Muscle of leg (tissue), 11 donors: Measurements from ENCODE around the gene PAWR. TPM values are rescaled to one million over a fixed set of nuclear protein-coding genes. Genes with fewer than 3 reads are reported as not detected.
A peak's percentile ranks its signal among the peaks of the same experiment; 100 is the strongest.
"Not testable (repeated sequence)": the region's sequence is repeated elsewhere in the genome, so short reads cannot be mapped to it uniquely, and the experiment has no call there.

Experiments used
- DNase-seq: peaks from one replicate; pipeline ENCODE4 v3.0.0; 2013
- H3K27ac ChIP-seq: one replicate; pipeline ENCODE4 v1.5.1; 2013; ENCODE audit warnings: mild to moderate bottlenecking, low read length, control low read depth
- H3K27me3 ChIP-seq: one replicate; pipeline ENCODE4 v1.6.1; 2013; ENCODE audit warnings: low read length; ENCODE audit not compliant: control insufficient read depth, insufficient read depth
- H3K36me3 ChIP-seq: one replicate; pipeline ENCODE4 v1.6.1; 2013; ENCODE audit warnings: low read length; ENCODE audit not compliant: control insufficient read depth, insufficient read depth
- H3K4me1 ChIP-seq: one replicate; pipeline ENCODE4 v1.6.1; 2013; ENCODE audit warnings: low read length; ENCODE audit not compliant: control insufficient read depth, insufficient read depth
- H3K4me3 ChIP-seq: one replicate; pipeline ENCODE4 v1.5.1; 2013; ENCODE audit warnings: low read length, control low read depth
- H3K9me3 ChIP-seq: replicated peaks from 2 replicates; pipeline ENCODE4 v1.6.1; 2013; ENCODE audit warnings: low read depth, low read length; ENCODE audit not compliant: control insufficient read depth
- WGBS: methylation state at CpG from one replicate; pipeline ENCODE4 v1.1.5; 2013; ENCODE audit warnings: missing lambda C conversion rate; ENCODE audit not compliant: insufficient coverage; 5-methylcytosine and 5-hydroxymethylcytosine counted together
- polyA plus RNA-seq, 8 donors: library from polyadenylated mRNA; unstranded; fragments of 120-200 nt; gene quantifications; one replicate each; pipeline versions ENCODE4 v1.2.1 to v1.2.3, GENCODE V29; 2013; ENCODE audit warnings: inconsistent platforms in 1 of 8, low replicate concordance in 1 of 8; ENCODE audit not compliant: insufficient read length in 8 of 8, insufficient read depth in 1 of 8
- total RNA-seq: library from RNA; stranded (reverse); fragments of 120-200 nt; gene quantifications from one replicate; pipeline ENCODE4 v1.2.4, GENCODE V29; 2013

The PAWR gene
- total and polyA plus RNA-seq, 9 donors, result 3.8 to 12.9 (median 7.6) TPM

- peak; percentile 3 for DNase-seq
- Histone ChIP-seq H3K36me3 (no peaks in the 10 kb centered on the region), H3K4me1 (no peaks in the 10 kb centered on the region), H3K9me3 (peaks cover 10% of the 10 kb centered on the region), H3K27ac (no peak overlapping the region), H3K27me3 (no peaks in the 10 kb centered on the region), H3K4me3 (no peak overlapping the region)
- WGBS, result no CpG with 5 or more reads among the region's 4 CpGs
Measured at GRCh38 chr12:79566452-79567174, 124.2 kb downstream of the PAWR start.

DNA sequence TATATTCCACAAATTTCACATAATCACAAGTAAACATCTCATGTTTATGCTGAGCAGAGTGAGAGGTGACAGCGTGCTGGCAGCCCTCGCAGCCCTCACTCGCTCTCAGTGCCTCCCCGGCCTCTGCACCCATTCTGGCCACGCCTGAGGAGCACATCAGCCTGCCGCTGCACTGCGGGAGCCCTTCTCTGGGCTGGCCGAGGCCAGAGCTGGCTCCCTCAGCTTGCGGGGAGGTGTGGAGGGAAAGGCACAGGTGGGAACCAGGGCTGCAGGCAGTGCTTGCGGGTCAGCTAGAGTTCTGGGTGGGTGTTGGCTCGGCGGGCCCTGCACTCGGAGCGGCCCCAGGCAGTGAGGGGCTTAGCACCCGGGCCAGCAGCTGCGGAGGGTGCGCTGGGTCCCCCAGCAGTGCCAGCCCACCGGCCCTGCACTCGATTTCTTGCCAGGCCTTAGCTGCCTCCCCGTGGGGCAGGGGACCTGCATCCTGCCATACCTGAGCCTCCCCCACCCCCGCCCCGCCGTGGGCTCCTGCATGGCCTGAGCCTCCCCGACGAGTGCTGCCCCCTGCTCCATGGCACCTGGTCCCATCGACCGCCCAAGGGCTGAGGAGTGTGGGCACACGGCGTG, 125.9 kb downstream of the PAWR start:
- not testable (repeated sequence) for H3K36me3 ChIP-seq
- 92% methylated on average over 26 of the region's 29 CpGs for WGBS

GRCh38 chr12:79563021-79563740, 127.6 kb downstream of the PAWR start:
- no peak overlapping the region for H3K4me3 ChIP-seq
- no peaks in the 10 kb centered on the region for H3K36me3 ChIP-seq
- DNase-seq, result no peak
- H3K27me3 ChIP-seq, result no peaks in the 10 kb centered on the region
- H3K4me1 ChIP-seq, result peaks cover 2% of the 10 kb centered on the region
- no CpG with 5 or more reads among the region's 3 CpGs for WGBS
- H3K9me3 ChIP-seq, result peaks cover 12% of the 10 kb centered on the region
- H3K27ac ChIP-seq, result no peak overlapping the region

More for the DNA sequence above, 125.9 kb downstream of the PAWR start:
- not testable (repeated sequence) for DNase-seq, H3K4me1 ChIP-seq, H3K27ac ChIP-seq, H3K27me3 ChIP-seq, H3K4me3 ChIP-seq
- H3K9me3 ChIP-seq, result peaks cover 12% of the 10 kb centered on the region

- WGBS, result 94% methylated on average over 32 of the region's 35 CpGs
- Histone ChIP-seq H3K4me3 (no peak overlapping the region), H3K36me3 (no peaks in the 10 kb centered on the region), H3K9me3 (peaks cover 12% of the 10 kb centered on the region), H3K4me1 (peaks cover 2% of the 10 kb centered on the region), H3K27me3 (no peaks in the 10 kb centered on the region), H3K27ac (no peak overlapping the region)
- no peak for DNase-seq
Measured at GRCh38 chr12:79561401-79562132, 129.2 kb downstream of the PAWR start.

- Histone ChIP-seq H3K36me3 (no peaks in the 10 kb centered on the region), H3K27ac (no peak overlapping the region), H3K4me1 (peaks cover 2% of the 10 kb centered on the region), H3K9me3 (peaks cover 12% of the 10 kb centered on the region), H3K4me3 (no peak overlapping the region), H3K27me3 (no peaks in the 10 kb centered on the region)
- DNase-seq, result peak; percentile 4
- 74% methylated on average over 4 of the region's 6 CpGs for WGBS
Measured at GRCh38 chr12:79560225-79560889, 130.4 kb downstream of the PAWR start.

DNA sequence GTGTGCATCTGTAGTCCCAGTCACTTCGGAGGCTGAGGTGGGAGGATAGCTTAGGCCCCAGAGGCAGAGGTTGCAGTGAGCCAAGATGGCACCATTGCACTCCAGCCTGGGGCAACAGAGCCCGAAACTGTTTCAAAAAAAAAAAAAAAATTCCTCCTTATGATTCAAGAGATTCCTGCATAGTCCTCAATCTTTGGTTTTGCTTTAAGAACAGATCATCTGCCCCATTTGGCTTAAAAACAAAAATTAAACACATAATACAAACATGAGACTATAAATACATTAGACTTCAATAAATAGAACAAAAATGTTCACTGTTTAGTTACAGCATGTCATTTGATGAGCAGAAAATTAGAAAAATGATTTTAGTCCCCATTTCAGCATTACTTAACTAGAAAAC, 131.2 kb downstream of the PAWR start:
- 13% methylated on average over 1 of the region's 2 CpGs for WGBS
- Histone ChIP-seq H3K9me3 (peaks cover 12% of the 10 kb centered on the region), H3K4me3 (no peak overlapping the region), H3K4me1 (peaks cover 2% of the 10 kb centered on the region), H3K36me3 (no peaks in the 10 kb centered on the region), H3K27ac (no peak overlapping the region), H3K27me3 (no peaks in the 10 kb centered on the region)
- no peak for DNase-seq

- peak overlapping the region; percentile 36 for H3K27ac ChIP-seq
- H3K36me3 ChIP-seq, result no peaks in the 10 kb centered on the region
- peak; percentile 37 for DNase-seq
- no peaks in the 10 kb centered on the region for H3K27me3 ChIP-seq
- H3K4me1 ChIP-seq, result peaks cover 2% of the 10 kb centered on the region
- H3K9me3 ChIP-seq, result peaks cover 12% of the 10 kb centered on the region
- WGBS, result 67% methylated on average over 3 of the region's 5 CpGs
- no peak overlapping the region for H3K4me3 ChIP-seq
Measured at GRCh38 chr12:79558924-79559469, 131.8 kb downstream of the PAWR start.

- Histone ChIP-seq H3K4me3 (no peak overlapping the region), H3K36me3 (no peaks in the 10 kb centered on the region), H3K27ac (peak overlapping the region; percentile 36), H3K9me3 (peaks cover 12% of the 10 kb centered on the region), H3K4me1 (peaks cover 2% of the 10 kb centered on the region), H3K27me3 (no peaks in the 10 kb centered on the region)
- WGBS, result no CpG with 5 or more reads among the region's 1 CpG
- DNase-seq, result peak; percentile 92
Measured at GRCh38 chr12:79557690-79558315, 133.0 kb downstream of the PAWR start.
